ENCODE data around the gene MAST4.

DNA sequence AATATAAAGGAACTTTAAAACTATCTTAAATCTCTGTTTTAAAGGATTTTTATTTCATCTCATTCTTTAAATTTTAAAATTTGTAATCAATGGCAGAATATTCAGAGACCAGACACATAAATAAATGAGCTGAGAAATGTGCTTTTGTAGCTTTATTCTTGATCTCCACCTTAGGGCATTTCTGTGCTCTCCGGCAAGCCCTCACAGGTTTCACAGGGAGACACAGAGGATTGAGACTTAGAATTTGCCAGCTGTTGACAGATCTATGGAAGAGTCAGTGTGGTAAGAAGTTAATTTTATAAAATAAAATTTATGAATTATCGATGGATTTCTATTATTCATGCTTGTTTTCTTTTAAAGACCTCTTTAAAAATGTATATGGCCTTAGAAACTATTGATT lies 393.6 kb downstream of the MAST4 start:
- TF ChIP-seq BHLHE40 (IDR thresholded peaks at IDR 0.05; ENCODE audit: low read depth, low read length) (no peak), FOS (IDR thresholded peaks at IDR 0.05; ENCODE audit: low read depth, low read length) (no peak), MAFK (IDR thresholded peaks at IDR 0.05; ENCODE audit: low read depth, low read length) (no peak), POLR2A (IDR thresholded peaks at IDR 0.05; ENCODE audit: low read depth, low read length) (no peak), MXI1 (IDR thresholded peaks at IDR 0.05; ENCODE audit: borderline replicate concordance, low read depth, low read length) (no peak), RAD21 (IDR thresholded peaks at IDR 0.05; ENCODE audit: low read length) (no peak), RCOR1 (IDR thresholded peaks at IDR 0.05; ENCODE audit: insufficient replicate concordance, low read length) (no peak), MAZ (IDR thresholded peaks at IDR 0.05; ENCODE audit: borderline replicate concordance, low read depth, low read length) (no peak)
- TF ChIP-seq, protein P1, sequence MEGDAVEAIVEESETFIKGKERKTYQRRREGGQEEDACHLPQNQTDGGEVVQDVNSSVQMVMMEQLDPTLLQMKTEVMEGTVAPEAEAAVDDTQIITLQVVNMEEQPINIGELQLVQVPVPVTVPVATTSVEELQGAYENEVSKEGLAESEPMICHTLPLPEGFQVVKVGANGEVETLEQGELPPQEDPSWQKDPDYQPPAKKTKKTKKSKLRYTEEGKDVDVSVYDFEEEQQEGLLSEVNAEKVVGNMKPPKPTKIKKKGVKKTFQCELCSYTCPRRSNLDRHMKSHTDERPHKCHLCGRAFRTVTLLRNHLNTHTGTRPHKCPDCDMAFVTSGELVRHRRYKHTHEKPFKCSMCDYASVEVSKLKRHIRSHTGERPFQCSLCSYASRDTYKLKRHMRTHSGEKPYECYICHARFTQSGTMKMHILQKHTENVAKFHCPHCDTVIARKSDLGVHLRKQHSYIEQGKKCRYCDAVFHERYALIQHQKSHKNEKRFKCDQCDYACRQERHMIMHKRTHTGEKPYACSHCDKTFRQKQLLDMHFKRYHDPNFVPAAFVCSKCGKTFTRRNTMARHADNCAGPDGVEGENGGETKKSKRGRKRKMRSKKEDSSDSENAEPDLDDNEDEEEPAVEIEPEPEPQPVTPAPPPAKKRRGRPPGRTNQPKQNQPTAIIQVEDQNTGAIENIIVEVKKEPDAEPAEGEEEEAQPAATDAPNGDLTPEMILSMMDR (conservative IDR thresholded peaks at IDR 0.05; ENCODE audit: low read depth, low read length): no peak
- TF ChIP-seq, protein P2, sequence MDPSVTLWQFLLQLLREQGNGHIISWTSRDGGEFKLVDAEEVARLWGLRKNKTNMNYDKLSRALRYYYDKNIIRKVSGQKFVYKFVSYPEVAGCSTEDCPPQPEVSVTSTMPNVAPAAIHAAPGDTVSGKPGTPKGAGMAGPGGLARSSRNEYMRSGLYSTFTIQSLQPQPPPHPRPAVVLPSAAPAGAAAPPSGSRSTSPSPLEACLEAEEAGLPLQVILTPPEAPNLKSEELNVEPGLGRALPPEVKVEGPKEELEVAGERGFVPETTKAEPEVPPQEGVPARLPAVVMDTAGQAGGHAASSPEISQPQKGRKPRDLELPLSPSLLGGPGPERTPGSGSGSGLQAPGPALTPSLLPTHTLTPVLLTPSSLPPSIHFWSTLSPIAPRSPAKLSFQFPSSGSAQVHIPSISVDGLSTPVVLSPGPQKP (IDR thresholded peaks at IDR 0.05; ENCODE audit: borderline replicate concordance, low read depth, low read length): no peak
- TF ChIP-seq, protein P3, sequence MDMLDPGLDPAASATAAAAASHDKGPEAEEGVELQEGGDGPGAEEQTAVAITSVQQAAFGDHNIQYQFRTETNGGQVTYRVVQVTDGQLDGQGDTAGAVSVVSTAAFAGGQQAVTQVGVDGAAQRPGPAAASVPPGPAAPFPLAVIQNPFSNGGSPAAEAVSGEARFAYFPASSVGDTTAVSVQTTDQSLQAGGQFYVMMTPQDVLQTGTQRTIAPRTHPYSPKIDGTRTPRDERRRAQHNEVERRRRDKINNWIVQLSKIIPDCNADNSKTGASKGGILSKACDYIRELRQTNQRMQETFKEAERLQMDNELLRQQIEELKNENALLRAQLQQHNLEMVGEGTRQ (IDR thresholded peaks at IDR 0.05; ENCODE audit: low read depth, low read length): no peak

Data from IMR-90 (cell line).